GM21367 (cell line): ENCODE measurements around the gene TNFAIP8.
A peak's percentile ranks its signal among the peaks of the same experiment; 100 is the strongest.
"Not testable (repeated sequence)": the region's sequence is repeated elsewhere in the genome, so short reads cannot be mapped to it uniquely, and the experiment has no call there.

Source experiments
- ATAC-seq: cut with Tn5 transposase; IDR thresholded peaks from one replicate; pipeline ENCODE4 v1.9.1; 2021; ENCODE audit not compliant: unreplicated experiment

Gene TNFAIP8

GRCh38 chr5:119412279-119413227, 56.7 kb downstream of the TNFAIP8 start:
- ATAC-seq, result no peak

- not testable (repeated sequence) for ATAC-seq
Measured at GRCh38 chr5:119414124-119414734, 58.4 kb downstream of the TNFAIP8 start.

GRCh38 chr5:119417891-119418605, 62.2 kb downstream of the TNFAIP8 start:
- ATAC-seq, result no peak

GRCh38 chr5:119418606-119419100, 62.8 kb downstream of the TNFAIP8 start:
- ATAC-seq, result peak; percentile 80

GRCh38 chr5:119420169-119420568, 64.3 kb downstream of the TNFAIP8 start:
- ATAC-seq, result no peak

GRCh38 chr5:119426057-119426456, 70.2 kb downstream of the TNFAIP8 start:
- no peak for ATAC-seq

- ATAC-seq, result no peak
Measured at GRCh38 chr5:119427060-119427459, 71.2 kb downstream of the TNFAIP8 start.

GRCh38 chr5:119427596-119427995, 71.8 kb downstream of the TNFAIP8 start:
- not testable (repeated sequence) for ATAC-seq

- not testable (repeated sequence) for ATAC-seq
Measured at GRCh38 chr5:119428166-119428565, 72.3 kb downstream of the TNFAIP8 start.

- ATAC-seq, result not testable (repeated sequence)
Measured at GRCh38 chr5:119428574-119428973, 72.8 kb downstream of the TNFAIP8 start.

- not testable (repeated sequence) for ATAC-seq
Measured at GRCh38 chr5:119432674-119433237, 76.9 kb downstream of the TNFAIP8 start.

- peak; percentile 91 for ATAC-seq
Measured at GRCh38 chr5:119435436-119436132, 79.8 kb downstream of the TNFAIP8 start.

- ATAC-seq, result not testable (repeated sequence)
Measured at GRCh38 chr5:119437785-119438586, 82.2 kb downstream of the TNFAIP8 start.

GRCh38 chr5:119438587-119438917, 82.7 kb downstream of the TNFAIP8 start:
- ATAC-seq, result not testable (repeated sequence)

GRCh38 chr5:119439140-119439631, 83.4 kb downstream of the TNFAIP8 start:
- no peak for ATAC-seq

- ATAC-seq, result not testable (repeated sequence)
Measured at GRCh38 chr5:119439632-119440031, 83.8 kb downstream of the TNFAIP8 start.

GRCh38 chr5:119444643-119445042, 88.8 kb downstream of the TNFAIP8 start:
- not testable (repeated sequence) for ATAC-seq

- ATAC-seq, result no peak
Measured at GRCh38 chr5:119445544-119445943, 89.7 kb downstream of the TNFAIP8 start.
